Prostate gland (tissue), 2 donors: ENCODE results near the gene CIAPIN1.

ENCODE experiments used
- POLR2AphosphoS5 ChIP-seq: sonication (generic); formaldehyde crosslinking; IDR thresholded peaks from one replicate; pipeline ENCODE4 v1.6.1; 2017; ENCODE audit warnings: antibody characterized with exemption
- TF ChIP-seq, protein P1 (sequence below), 4 experiments: fragments of 200-600 bp in 2 of 4; fragments of 450-650 bp in 2 of 4; sonication (generic) in 2 of 4; IDR thresholded peaks; 1 replicate in 3 of 4; 2 replicates in 1 of 4; pipeline ENCODE4 v1.5.1; 2016 to 2019; ENCODE audit warnings: antibody characterized with exemption in 4 of 4, mild to moderate bottlenecking in 2 of 4, moderate library complexity in 2 of 4

DNA sequence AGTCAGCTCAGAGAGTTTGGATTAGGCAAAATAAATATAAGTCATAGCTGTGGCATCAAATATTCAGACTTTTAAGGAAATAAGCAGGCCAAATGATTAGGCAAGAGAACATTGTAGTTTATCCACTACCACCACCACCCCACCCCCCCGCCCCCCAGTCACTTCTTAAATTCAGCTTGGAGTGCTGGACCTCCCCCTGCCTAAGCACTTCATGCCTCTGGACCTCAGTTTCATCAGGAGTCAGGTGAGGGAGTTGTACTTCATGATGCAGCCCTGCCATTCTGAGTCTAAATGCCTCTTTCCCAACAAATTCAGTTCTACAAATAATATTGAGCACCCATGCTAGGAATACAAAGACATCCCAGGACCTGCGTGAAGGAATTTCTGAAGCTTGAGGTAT lies 17.3 kb upstream of the CIAPIN1 start:
- TF ChIP-seq, protein P1, sequence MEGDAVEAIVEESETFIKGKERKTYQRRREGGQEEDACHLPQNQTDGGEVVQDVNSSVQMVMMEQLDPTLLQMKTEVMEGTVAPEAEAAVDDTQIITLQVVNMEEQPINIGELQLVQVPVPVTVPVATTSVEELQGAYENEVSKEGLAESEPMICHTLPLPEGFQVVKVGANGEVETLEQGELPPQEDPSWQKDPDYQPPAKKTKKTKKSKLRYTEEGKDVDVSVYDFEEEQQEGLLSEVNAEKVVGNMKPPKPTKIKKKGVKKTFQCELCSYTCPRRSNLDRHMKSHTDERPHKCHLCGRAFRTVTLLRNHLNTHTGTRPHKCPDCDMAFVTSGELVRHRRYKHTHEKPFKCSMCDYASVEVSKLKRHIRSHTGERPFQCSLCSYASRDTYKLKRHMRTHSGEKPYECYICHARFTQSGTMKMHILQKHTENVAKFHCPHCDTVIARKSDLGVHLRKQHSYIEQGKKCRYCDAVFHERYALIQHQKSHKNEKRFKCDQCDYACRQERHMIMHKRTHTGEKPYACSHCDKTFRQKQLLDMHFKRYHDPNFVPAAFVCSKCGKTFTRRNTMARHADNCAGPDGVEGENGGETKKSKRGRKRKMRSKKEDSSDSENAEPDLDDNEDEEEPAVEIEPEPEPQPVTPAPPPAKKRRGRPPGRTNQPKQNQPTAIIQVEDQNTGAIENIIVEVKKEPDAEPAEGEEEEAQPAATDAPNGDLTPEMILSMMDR (IDR thresholded peaks at IDR 0.05), result no peak
- no peak for TF ChIP-seq POLR2AphosphoS5
